ENCODE results near the gene TUT4.

The TUT4 gene

DNA sequence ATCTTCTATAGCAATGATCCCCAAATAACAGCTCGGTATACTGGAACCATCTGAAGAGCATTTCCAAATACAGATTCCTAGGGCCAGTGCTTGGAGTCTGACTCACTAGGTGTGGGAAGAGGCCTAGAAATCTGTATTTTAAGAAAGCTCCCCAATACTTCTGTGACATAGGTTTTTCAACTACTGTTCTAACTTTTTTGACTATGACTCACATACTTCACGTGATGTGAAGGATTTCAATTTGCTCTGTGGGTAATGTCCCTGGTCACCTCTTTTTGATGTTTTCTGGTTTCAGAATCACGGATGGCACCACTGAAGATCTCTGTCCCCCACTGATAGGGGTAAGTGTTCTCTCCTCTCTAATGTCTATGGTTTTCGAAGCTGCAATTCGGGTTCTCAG, 159.7 kb downstream of the TUT4 start:
- no peak for DNase-seq
- Histone ChIP-seq H3K36me3 (replicated peaks) (peaks cover under 1% of the 10 kb centered on the region), H3K4me3 (ENCODE audit: low read depth, low read length) (no peak overlapping the region), H3K27ac (no peak overlapping the region), H3K27me3 (replicated peaks) (no peaks in the 10 kb centered on the region)
- in situ Hi-C loops (cut with HindIII; ENCODE audit: low pct_ligation_motif_present, low sequenced_read_pairs): no loop called here
- TF ChIP-seq, protein P1, sequence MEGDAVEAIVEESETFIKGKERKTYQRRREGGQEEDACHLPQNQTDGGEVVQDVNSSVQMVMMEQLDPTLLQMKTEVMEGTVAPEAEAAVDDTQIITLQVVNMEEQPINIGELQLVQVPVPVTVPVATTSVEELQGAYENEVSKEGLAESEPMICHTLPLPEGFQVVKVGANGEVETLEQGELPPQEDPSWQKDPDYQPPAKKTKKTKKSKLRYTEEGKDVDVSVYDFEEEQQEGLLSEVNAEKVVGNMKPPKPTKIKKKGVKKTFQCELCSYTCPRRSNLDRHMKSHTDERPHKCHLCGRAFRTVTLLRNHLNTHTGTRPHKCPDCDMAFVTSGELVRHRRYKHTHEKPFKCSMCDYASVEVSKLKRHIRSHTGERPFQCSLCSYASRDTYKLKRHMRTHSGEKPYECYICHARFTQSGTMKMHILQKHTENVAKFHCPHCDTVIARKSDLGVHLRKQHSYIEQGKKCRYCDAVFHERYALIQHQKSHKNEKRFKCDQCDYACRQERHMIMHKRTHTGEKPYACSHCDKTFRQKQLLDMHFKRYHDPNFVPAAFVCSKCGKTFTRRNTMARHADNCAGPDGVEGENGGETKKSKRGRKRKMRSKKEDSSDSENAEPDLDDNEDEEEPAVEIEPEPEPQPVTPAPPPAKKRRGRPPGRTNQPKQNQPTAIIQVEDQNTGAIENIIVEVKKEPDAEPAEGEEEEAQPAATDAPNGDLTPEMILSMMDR (IDR thresholded peaks at IDR 0.05; ENCODE audit: low read depth, low read length, missing control alignments): no peak

DNA sequence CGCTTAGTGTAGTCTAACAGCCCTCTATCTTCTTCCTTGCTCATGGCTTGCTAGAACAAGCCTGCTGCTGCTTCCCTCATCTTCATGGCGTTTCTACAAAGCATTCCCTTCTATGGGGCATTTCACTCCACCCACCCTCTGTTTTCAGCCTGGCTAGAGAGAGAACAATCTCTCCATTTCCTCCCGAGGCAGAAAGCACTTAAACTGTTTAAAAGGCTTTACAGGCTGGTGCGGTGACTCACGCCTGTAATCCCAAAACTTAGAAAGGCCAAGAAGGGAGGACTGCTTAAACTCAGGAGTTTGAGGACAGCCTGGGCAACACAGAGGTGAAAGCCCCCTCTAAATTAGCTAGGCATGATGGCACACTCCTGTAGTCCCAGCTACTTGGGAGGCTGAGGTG, 166.4 kb downstream of the TUT4 start:
- Histone ChIP-seq H3K27ac (no peak overlapping the region), H3K27me3 (replicated peaks) (no peaks in the 10 kb centered on the region), H3K4me3 (ENCODE audit: low read depth, low read length) (no peak overlapping the region), H3K36me3 (replicated peaks) (peaks cover 2% of the 10 kb centered on the region)
- no peak for DNase-seq
- in situ Hi-C loops (cut with HindIII; ENCODE audit: low pct_ligation_motif_present, low sequenced_read_pairs): no loop called here
- TF ChIP-seq, protein P1 (IDR thresholded peaks at IDR 0.05; ENCODE audit: low read depth, low read length, missing control alignments): no peak

DNA sequence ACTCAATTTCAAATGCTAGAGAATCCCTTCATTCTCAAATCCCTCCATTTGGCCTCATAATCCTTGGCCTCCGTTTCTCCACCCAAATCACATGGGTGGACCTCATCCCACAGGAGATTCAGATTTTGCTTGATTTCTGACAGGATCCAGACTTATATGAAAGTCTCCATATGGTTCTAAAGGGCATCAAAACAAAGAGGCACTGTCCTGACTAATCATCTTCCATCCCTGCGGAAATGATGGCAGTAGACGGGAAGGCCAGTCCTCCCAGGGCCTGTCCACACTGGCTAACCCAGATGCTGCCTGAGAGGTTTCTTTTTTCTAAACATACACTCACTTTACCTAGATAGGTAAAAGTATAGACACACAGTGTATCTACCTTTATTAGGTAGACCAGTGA, 167.5 kb downstream of the TUT4 start:
- no peak for DNase-seq
- no peaks in the 10 kb centered on the region for H3K27me3 ChIP-seq (replicated peaks)
- no peak overlapping the region for H3K4me3 ChIP-seq (ENCODE audit: low read depth, low read length)
- H3K36me3 ChIP-seq (replicated peaks): peaks cover 2% of the 10 kb centered on the region
- TF ChIP-seq, protein P1 (IDR thresholded peaks at IDR 0.05; ENCODE audit: low read depth, low read length, missing control alignments): no peak
- in situ Hi-C loops (cut with HindIII; ENCODE audit: low pct_ligation_motif_present, low sequenced_read_pairs): no loop called here
- no peak overlapping the region for H3K27ac ChIP-seq

Measured in brain microvascular endothelial cell (primary cell).